Bronchial epithelial cell (primary cell): Measurements from ENCODE around the gene UNCX. TPM values are rescaled to one million over a fixed set of nuclear protein-coding genes. Genes with fewer than 3 reads are reported as not detected.

Experiments used
- DNase-seq: peaks from one replicate; pipeline ENCODE4 v3.0.0-alpha.2; 2010; ENCODE audit warnings: low read depth
- FAIRE-seq: peaks from 2 replicates; lab custom pipeline; 2011; peaks lifted over from hg19 to GRCh38; lab: Jason Lieb, UNC
- H3K27me3 ChIP-seq: 2 replicates; pipeline ENCODE4 v1.5.1; 2011; ENCODE audit warnings: low read length; ENCODE audit not compliant: control insufficient read depth, insufficient read depth
- H3K36me3 ChIP-seq: 2 replicates; pipeline ENCODE4 v1.5.1; 2011; ENCODE audit warnings: low read length; ENCODE audit not compliant: control insufficient read depth, insufficient read depth
- H3K4me3 ChIP-seq: 2 replicates; pipeline ENCODE4 v1.5.1; 2011; ENCODE audit warnings: mild to moderate bottlenecking, low read depth, low read length, control low read depth
- total RNA-seq: library from RNA; depleted of rRNA; stranded (reverse); fragments of >200 nt; gene quantifications from 2 replicates; pipeline ENCODE4 v1.2.1, GENCODE V29; 2014
- TF ChIP-seq, protein P1 (sequence below): IDR thresholded peaks from 2 replicates; pipeline ENCODE4 v1.5.1; 2011; ENCODE audit warnings: mild to moderate bottlenecking, moderate library complexity, low read length, control low read depth, inconsistent platforms; ENCODE audit not compliant: insufficient read depth, severe bottlenecking

The UNCX gene
- total RNA-seq, 1 donor from 2014 or later: not detected

- H3K36me3 ChIP-seq: no peaks in the 10 kb centered on the region
- DNase-seq (no peak), FAIRE-seq (no peak)
- no peak overlapping the region for H3K4me3 ChIP-seq
- H3K27me3 ChIP-seq: peaks cover 57% of the 10 kb centered on the region
- TF ChIP-seq, protein P1, sequence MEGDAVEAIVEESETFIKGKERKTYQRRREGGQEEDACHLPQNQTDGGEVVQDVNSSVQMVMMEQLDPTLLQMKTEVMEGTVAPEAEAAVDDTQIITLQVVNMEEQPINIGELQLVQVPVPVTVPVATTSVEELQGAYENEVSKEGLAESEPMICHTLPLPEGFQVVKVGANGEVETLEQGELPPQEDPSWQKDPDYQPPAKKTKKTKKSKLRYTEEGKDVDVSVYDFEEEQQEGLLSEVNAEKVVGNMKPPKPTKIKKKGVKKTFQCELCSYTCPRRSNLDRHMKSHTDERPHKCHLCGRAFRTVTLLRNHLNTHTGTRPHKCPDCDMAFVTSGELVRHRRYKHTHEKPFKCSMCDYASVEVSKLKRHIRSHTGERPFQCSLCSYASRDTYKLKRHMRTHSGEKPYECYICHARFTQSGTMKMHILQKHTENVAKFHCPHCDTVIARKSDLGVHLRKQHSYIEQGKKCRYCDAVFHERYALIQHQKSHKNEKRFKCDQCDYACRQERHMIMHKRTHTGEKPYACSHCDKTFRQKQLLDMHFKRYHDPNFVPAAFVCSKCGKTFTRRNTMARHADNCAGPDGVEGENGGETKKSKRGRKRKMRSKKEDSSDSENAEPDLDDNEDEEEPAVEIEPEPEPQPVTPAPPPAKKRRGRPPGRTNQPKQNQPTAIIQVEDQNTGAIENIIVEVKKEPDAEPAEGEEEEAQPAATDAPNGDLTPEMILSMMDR: no peak
Measured at GRCh38 chr7:1248143-1248915, 15.7 kb downstream of the UNCX start.

- DNase-seq (no peak), FAIRE-seq (no peak)
- H3K27me3 ChIP-seq: peaks cover 53% of the 10 kb centered on the region
- no peak overlapping the region for H3K4me3 ChIP-seq
- no peaks in the 10 kb centered on the region for H3K36me3 ChIP-seq
- TF ChIP-seq, protein P1: no peak
Measured at GRCh38 chr7:1248916-1249581, 16.4 kb downstream of the UNCX start.

DNA sequence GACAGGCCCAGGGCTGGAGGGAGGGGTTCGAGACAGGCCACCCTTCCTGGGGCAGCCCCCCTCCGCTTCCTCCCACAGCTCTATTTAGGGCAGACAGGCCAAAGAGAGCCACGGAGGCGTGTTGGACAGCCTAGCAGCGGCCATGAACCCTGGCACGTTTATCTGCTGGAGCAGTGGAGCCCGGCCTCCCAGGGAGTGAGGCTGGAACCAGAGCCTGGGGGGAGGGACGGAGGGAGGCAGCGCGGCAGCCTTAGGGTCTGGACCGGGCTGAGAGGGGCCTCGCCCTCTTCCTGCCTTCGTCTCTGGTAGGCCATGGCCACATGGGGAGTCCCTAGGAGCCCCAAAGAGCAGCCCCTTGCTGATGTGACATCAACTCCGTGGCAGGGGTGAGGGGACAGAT lies 17.1 kb downstream of the UNCX start:
- Histone ChIP-seq H3K36me3 (no peaks in the 10 kb centered on the region), H3K4me3 (no peak overlapping the region), H3K27me3 (peaks cover 46% of the 10 kb centered on the region)
- FAIRE-seq (no peak), DNase-seq (no peak)
- TF ChIP-seq, protein P1: no peak

DNA sequence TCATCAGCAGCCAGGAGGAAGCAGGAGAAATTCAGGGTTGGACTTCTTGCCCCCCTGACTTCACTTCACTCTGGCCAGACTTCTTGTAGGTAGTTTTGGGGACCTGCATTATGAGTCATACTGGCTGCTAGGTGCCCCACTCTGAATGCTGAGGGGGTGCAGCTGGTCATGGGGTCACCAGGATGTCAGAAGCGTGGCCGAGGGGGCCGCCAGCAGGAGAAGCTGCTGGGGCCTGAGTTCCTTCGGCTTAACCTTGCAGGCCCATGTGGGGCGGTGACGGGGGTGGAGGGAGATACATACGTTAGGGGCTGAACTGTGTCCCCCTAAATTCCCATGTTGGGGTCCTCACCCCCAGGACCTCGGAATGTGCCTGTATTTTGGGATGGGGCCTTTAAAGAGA lies 18.2 kb downstream of the UNCX start:
- DNase-seq (no peak), FAIRE-seq (no peak)
- TF ChIP-seq, protein P1: no peak
- Histone ChIP-seq H3K27me3 (peaks cover 42% of the 10 kb centered on the region), H3K36me3 (no peaks in the 10 kb centered on the region), H3K4me3 (no peak overlapping the region)

GRCh38 chr7:1251796-1252539 lies 19.3 kb downstream of the UNCX start:
- FAIRE-seq: no peak
- no peak for DNase-seq
- peaks cover 33% of the 10 kb centered on the region for H3K27me3 ChIP-seq
- H3K36me3 ChIP-seq: no peaks in the 10 kb centered on the region
- no peak overlapping the region for H3K4me3 ChIP-seq
- TF ChIP-seq, protein P1: no peak
